BJ (cell line): ENCODE measurements around the gene EXOSC1. TPM values are rescaled to one million over a fixed set of nuclear protein-coding genes. Genes with fewer than 3 reads are reported as not detected.
"Not testable (repeated sequence)": the region's sequence is repeated elsewhere in the genome, so short reads cannot be mapped to it uniquely, and the experiment has no call there.

Experiments
- CTCF ChIA-PET: fragments of 350-600 bp; formaldehyde crosslinking; extraction: SDS; loops from one replicate; lab custom pipeline; 2021; ENCODE audit warnings: antibody characterized with exemption, inconsistent platforms; lab: Yijun Ruan, JAX
- POLR2A ChIA-PET: fragments of 300-600 bp; sonication (Branson Sonifier 250); formaldehyde crosslinking; extraction: SDS; loops from one replicate; lab custom pipeline; 2021; ENCODE audit warnings: antibody characterized with exemption; lab: Charles Lee
- DNase-seq: peaks from one replicate; pipeline ENCODE4 v3.0.0-alpha.2; 2011; ENCODE audit warnings: low read depth
- H3K27me3 ChIP-seq: 2 replicates; pipeline ENCODE4 v1.6.0; 2011; ENCODE audit warnings: low read length; ENCODE audit not compliant: control insufficient read depth, insufficient read depth
- H3K36me3 ChIP-seq: 2 replicates; pipeline ENCODE4 v1.5.1; 2011; ENCODE audit warnings: low read length; ENCODE audit not compliant: control insufficient read depth, insufficient read depth
- H3K4me3 ChIP-seq: 2 replicates; pipeline ENCODE4 v1.5.1; 2011; ENCODE audit warnings: low read depth, mild to moderate bottlenecking, control low read depth, low read length
- polyA plus RNA-seq: library from polyadenylated mRNA; depleted of rRNA; stranded (reverse); fragments of >200 nt; gene quantifications from 2 replicates; pipeline ENCODE4 v1.2.3, GENCODE V29; 2011
- TF ChIP-seq, protein P1 (sequence below): IDR thresholded peaks from 2 replicates; pipeline ENCODE4 v1.5.1; 2011; ENCODE audit warnings: low read depth, mild to moderate bottlenecking, control low read depth, inconsistent platforms, low read length, moderate library complexity; ENCODE audit not compliant: insufficient read depth

The EXOSC1 gene
- polyA plus RNA-seq, 1 experiment, result 49.4 TPM

DNA sequence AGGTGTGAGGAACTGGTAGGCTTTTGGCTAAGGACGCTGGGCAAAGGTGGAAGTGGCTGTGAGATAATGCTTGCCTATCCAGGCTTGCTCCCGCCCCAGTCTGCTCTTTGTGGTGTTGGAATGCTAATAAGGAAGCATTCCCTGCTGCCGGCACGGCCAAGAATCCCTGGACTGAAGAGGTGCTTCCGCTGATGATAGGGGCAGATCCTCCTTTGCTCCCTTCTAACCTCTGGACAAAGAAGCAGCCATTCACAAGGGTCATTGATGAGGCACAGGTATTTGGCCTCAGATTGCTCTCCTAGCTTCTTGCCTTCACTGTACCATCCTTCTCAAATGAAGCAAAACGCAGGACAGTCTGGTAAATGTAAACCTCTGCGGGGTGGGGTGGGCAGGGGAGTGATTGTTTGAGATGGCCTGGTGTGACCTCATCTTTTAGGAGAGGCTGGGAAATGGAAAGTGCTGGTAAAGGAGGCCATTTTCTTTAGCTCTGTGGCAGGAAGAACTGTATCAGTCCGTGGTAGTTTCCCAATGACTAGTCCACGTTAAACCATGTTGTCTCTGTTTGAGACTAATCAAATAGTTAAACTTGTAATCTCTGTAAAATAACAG, 18.1 kb downstream of the EXOSC1 start:
- TF ChIP-seq, protein P1, sequence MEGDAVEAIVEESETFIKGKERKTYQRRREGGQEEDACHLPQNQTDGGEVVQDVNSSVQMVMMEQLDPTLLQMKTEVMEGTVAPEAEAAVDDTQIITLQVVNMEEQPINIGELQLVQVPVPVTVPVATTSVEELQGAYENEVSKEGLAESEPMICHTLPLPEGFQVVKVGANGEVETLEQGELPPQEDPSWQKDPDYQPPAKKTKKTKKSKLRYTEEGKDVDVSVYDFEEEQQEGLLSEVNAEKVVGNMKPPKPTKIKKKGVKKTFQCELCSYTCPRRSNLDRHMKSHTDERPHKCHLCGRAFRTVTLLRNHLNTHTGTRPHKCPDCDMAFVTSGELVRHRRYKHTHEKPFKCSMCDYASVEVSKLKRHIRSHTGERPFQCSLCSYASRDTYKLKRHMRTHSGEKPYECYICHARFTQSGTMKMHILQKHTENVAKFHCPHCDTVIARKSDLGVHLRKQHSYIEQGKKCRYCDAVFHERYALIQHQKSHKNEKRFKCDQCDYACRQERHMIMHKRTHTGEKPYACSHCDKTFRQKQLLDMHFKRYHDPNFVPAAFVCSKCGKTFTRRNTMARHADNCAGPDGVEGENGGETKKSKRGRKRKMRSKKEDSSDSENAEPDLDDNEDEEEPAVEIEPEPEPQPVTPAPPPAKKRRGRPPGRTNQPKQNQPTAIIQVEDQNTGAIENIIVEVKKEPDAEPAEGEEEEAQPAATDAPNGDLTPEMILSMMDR, result no peak
- ChIA-PET CTCF (interaction anchor here (0.6 to 2.4 kb wide), 3 partner anchors 21 to 153 kb away, joined by 3 to 6 read pairs (median 4); no protein-coding TSS in a partner anchor), POLR2A (no interaction called here)
- Histone ChIP-seq H3K36me3 (peaks cover 11% of the 10 kb centered on the region), H3K27me3 (no peaks in the 10 kb centered on the region), H3K4me3 (peak overlapping the region; percentile 90)
- no peak for DNase-seq

DNA sequence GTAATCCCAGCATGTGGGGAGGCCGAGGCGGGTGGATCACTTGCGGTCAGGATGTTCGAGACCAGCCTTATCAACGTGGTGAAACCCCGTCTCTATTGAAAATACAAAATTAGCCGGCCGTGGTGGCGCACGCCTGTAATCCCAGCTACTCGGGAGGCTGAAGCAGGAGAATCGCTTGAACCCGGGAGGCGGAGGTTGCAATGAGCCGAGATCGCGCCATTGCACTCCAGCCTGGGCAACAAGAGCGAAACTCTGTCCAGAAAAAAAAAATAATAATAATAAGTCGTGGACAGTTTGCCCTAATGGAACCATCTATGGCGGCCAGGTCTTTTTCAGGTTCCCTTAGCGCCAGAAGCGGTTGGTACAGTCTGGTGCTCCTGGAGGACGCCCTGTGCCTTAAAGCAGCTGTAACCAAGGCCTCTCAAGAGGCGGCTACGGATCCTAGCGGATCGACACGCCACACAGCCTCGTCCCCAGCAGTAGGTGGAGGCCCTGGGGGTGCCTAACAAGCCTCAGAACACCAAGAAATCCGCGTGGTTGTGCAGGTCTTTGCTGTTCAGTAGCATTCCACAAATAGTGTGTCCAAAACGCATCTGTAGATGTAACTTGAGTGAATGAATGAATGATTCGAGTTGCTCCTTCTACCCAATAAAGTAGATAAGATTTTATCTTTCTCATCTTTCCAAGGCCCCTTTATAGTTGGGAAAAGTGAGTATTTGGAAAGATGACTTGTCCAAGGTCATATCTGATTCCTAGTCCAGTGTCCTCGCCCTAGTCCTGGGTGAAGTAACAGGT, 18.8 kb downstream of the EXOSC1 start:
- H3K4me3 ChIP-seq, result peak overlapping the region; percentile 90
- POLR2A ChIA-PET, result no interaction called here
- no peaks in the 10 kb centered on the region for H3K27me3 ChIP-seq
- peaks cover 10% of the 10 kb centered on the region for H3K36me3 ChIP-seq
- TF ChIP-seq, protein P1, result no peak
- CTCF ChIA-PET, result interaction anchor here (0.6 to 2.4 kb wide), 2 partner anchors 20 to 127 kb away, joined by 4 to 6 read pairs; no protein-coding TSS in a partner anchor
- DNase-seq, result no peak

DNA sequence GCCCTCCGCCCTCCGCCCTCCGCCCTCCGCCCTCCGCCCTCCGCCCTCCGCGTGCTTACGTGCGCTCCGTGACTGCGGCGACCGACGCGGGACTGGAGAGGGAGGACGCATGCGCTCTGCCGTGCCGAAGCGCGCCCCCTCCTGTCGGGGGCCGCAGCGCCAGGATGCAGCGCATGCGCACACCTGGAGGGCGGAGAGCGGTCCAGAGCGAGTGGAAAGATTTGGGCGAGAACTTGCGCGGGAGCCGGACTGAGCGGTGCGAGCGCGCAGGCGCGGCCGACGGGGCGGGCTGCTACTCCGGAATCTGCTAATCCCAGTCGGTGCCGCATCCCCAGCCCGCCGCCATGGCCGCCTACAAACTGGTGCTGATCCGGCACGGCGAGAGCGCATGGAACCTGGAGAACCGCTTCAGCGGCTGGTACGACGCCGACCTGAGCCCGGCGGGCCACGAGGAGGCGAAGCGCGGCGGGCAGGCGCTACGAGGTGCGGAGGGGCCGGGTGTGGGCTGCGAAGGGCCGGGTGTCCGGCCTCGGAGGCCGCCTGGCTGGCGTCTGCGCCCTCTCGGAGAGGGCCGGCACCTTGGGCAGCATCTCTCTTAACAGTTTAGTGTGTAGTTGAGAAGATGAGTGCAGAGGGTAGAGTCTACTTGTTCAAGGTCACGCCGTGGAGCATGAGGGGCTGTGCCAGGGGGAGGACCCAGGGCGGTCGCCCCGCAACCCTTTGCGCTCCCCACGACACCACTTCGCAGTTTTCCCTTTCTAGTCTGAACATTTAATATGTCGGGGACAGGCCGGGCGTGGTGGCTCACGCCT, 19.6 kb downstream of the EXOSC1 start, which contains the start of gene PGAM1:
Gene PGAM1 (plus strand): TSS at position 228 of the 812 bp plus-strand sequence. CDS start 117 bp downstream, at position 345.
- peak within 1 kb of the TSS; percentile 90 for H3K4me3 ChIP-seq
- H3K27me3 ChIP-seq, result no peaks in the 10 kb centered on the region
- POLR2A ChIA-PET, result no interaction called here
- peaks cover 4% of the 10 kb centered on the region for H3K36me3 ChIP-seq
- DNase-seq, result peak; percentile 84
- CTCF ChIA-PET, result interaction anchor here (2.4 kb wide), 1 partner anchor 19 kb away, joined by 6 read pairs; no protein-coding TSS in a partner anchor
- TF ChIP-seq, protein P1, result peak; percentile 81

DNA sequence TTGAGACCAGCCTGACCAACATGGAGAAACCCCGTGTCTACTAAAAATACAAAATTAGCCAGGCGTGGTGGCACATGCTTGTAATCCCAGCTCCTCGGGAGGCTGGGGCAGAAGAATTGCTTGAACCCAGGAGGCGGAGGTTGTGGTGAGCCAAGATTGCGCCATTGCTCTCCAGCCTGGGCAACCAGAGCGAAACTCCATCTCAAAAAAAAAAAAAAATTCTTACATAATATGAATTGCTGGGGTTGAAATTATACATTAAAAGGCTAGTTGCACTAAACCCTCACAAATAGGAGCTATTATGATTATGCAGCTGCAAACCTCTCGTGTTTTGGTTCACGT, 22.1 kb downstream of the EXOSC1 start:
- CTCF ChIA-PET, result interaction anchor here (0.6 to 6.6 kb wide), 3 partner anchors 14 to 302 kb away, joined by 3 to 62 read pairs (median 4); no protein-coding TSS in a partner anchor

DNA sequence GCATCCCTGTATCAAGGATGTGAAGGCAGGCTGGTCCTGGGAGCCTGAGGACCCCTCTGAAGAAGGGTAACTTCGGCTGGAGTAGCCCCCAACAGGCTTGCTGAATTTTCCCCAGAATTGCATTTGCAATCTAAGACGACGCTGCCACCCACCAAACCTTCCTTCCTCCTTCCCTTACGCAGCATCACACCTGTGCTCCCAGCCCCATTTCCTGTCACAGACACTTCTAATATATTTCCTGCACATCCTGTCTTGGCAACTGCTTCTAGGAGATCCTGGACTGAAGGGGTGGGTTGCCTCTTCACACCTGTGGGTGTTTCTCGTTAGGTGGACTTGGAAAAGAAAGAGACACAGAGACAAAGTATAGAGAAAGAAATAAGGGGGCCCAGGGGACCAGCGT, 29.2 kb downstream of the EXOSC1 start:
- DNase-seq, result no peak
- no peaks in the 10 kb centered on the region for H3K27me3 ChIP-seq
- ChIA-PET CTCF (no interaction called here), POLR2A (no interaction called here)
- no peak overlapping the region for H3K4me3 ChIP-seq
- H3K36me3 ChIP-seq, result no peaks in the 10 kb centered on the region
- TF ChIP-seq, protein P1, result no peak

More for the DNA sequence above, 22.1 kb downstream of the EXOSC1 start:
- H3K36me3 ChIP-seq, H3K4me3 ChIP-seq, H3K27me3 ChIP-seq, DNase-seq: not testable (repeated sequence)
- POLR2A ChIA-PET, result interaction anchor here (0.6 kb wide), 1 partner anchor 29 kb away, joined by 7 read pairs; no protein-coding TSS in a partner anchor
